NCI-H2107 treated with DMSO at 0.1 percent for 48 hours (cell line): Measurements from ENCODE around the gene TMEM201.

Experiments used
- DNase-seq: peaks from one replicate; lab custom pipeline; 2025; ENCODE audit not compliant: unreplicated experiment; lab: John Stamatoyannopoulos, UW

The TMEM201 gene

DNA sequence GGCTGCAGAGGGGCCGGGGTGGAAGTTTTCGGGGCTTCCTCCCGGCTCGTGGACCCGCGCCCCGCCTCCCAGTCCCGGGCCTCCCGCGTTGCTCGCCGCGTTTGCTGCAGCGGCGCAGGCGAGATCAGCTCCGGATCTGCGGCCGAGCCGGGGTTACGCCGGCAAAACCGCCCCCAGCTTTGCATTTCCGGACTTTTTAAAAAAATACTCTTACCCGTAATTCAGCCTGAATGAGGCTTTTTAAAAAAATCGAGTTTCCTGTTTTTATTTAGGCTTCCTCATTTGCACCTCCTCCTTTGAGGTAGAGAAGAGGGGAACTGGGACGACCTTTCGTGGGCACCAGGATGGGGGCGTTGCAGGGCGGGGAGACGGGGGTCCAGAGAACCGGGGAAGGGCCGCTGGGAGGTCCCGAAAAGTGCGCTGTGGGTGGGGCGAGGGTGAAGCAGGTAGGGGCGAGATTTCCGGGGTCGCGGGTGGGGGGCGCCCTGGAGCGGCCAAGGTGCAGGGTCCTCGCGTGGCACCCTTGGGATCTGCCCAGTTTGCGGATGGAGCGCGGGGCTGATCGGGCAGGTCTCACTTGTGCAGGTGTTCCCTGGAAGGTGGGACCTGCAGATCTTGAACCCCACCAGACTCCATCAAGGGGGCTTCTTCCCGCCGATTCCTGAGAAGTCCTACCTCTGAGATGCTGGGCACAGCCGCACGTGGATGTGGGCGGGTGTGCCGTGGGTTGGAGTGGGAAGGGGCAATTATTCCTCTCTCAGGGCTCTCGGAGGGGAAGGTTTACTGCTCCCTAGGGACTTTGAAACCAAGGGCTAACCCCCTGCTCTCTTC lies 63.9 kb downstream of the TMEM201 start:
- no peak for DNase-seq

GRCh38 chr1:9653210-9653490 lies 64.4 kb downstream of the TMEM201 start:
- DNase-seq: no peak

- DNase-seq: no peak
Measured at GRCh38 chr1:9653491-9654050, 64.9 kb downstream of the TMEM201 start.

DNA sequence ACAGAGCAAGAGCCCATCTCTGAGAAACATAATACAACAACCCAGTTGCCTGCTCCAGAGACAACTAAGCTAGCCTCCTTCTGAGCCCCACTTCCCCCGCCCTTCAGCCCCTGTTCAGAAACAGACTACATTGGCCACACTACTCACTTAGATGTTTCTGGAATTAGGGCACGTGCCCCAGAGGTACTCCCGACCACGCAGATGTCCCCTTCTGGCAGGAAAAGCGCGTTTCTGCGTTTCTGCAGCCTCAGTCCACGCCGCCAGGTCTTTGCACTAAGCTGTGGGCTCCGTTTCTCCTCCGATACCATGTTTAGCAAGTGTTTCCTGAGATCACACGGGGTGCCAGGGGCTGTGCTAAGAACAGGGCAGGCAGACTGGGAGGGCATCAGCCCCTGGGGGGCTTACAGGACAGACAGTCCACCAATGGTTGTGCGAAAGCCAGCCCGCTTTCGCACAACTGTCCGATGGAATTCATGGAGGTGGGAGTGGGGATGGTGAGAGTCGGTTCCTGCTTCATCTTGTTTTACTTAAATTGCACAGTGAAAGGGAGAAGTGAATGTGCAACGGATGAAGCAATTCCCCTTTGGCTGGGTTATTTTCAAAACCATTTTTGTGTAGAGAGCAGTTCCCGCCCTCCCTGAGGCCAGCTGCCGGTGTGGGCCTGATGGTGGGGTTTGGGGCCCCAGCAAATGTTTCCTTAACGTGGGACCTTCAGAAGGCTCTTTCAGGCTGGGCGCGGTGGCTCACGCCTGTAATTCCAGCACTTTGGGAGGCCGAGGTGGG lies 65.5 kb downstream of the TMEM201 start:
- DNase-seq: no peak

DNA sequence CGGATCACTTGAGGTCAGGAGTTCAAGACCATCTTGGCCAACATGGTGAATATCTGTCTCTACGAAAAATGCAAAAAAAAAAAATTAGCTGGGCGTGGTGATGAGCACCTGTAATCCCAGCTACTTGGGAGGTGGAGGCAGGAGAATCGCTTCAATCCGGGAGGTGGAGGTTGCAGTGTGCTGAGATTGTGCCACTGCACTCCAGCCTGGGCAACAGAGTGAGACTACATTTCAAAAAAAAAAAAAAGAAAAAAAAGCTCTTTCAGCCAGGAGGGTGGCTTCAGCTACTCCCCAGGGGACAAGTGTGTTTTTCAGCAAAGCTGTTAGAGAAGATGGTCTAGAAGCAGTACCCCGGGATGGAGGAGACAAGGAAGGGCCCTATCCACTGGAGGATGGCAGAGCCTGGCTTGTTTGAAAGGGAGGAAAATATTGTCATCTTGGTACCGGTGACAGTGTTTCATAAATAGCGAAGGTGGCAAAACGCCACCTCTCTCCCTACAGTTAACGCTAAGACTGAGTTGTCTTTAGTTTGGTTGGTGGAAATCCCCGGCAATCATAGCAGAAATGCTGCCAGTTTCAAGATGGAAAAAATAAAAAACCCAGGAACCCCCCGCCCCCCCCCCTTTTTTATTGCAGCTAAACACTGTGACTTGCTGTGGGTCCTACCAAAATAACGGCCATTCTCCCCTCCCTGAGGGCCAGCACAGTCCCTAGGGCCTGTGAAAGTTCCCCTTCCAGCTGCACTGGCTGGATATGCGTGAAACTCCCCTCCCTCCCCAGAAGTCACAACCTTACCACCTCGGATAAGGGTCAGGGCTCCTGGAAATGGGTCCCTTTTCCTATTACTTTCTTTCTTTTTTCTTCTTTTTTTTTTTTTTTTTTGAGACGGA lies 66.4 kb downstream of the TMEM201 start:
- no peak for DNase-seq

- DNase-seq: no peak
Measured at GRCh38 chr1:9655836-9656235, 67.1 kb downstream of the TMEM201 start.

DNA sequence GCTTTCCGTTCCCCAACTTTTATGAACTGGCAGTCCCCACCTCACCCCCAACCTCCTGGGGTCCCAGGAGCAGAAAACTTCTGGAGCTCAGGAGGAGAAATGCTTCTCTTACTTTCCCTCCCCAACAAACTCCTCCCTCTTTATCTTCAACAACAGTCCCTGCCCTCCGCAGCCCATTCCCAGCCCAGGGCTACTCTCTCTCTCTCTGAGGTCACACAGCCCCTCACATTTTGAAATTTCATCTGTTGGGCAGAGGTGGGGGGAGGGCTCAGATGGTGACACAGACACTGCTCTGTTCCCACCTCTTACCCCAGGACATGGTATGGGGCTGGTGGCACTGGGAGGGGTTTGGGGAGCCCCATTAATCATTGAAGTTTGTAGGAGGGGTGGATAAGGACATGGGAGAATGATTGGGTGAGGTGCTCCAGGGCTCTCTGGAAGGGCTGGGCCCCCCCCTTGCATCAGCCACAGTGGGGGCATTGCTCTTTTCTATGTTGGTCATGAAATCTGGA lies 68.9 kb downstream of the TMEM201 start:
- DNase-seq: no peak

DNA sequence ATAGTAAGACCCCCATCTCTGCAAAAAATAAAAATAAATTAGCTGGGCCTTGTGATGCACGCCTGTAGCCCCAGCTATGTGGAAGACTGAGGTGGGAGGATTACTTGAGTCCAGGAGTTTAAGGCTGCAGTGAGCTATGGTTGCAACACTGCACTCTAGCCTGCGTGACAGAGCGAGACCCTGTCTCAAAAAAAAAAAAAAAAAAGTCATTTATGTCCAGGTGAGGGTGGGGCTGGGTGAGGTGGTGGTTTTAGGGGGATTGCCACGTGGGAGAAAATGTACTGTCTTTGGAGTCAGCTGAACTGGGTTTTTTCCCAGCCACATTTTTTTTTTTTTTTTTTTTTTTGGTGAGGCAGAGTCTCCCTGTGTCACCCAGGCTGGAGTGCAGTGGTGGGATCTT lies 69.5 kb downstream of the TMEM201 start:
- no peak for DNase-seq

DNA sequence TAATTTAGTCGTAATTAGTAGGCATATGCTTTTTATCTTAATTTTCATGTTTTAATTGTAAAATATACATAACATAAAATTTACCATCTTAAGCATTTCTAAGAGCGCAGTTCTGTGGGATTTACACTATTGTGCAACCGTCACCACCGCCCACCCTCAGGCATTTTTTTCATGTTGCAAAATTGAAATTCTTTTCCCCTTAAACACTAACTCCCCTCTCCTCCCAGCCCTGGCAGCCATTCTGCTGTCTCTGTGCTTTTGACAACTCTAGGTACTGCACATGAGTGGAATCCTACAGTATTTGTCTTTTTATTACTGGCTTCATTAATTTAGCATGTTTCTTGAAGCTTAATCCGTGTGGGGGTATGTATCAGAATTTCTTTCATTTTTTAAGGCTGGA lies 70.6 kb downstream of the TMEM201 start:
- no peak for DNase-seq

GRCh38 chr1:9663257-9663656 lies 74.5 kb downstream of the TMEM201 start:
- no peak for DNase-seq
